Fibroblast of skin of left biceps (primary cell): ENCODE results near the gene LDHD.
"Not testable (repeated sequence)": the region's sequence is repeated elsewhere in the genome, so short reads cannot be mapped to it uniquely, and the experiment has no call there.

Experiments used
- DNase-seq, 2 experiments: peaks; one replicate each; pipeline ENCODE4 v3.0.0-alpha.2; 2013; ENCODE audit warnings: low read depth in 2 of 2

The LDHD gene

DNA sequence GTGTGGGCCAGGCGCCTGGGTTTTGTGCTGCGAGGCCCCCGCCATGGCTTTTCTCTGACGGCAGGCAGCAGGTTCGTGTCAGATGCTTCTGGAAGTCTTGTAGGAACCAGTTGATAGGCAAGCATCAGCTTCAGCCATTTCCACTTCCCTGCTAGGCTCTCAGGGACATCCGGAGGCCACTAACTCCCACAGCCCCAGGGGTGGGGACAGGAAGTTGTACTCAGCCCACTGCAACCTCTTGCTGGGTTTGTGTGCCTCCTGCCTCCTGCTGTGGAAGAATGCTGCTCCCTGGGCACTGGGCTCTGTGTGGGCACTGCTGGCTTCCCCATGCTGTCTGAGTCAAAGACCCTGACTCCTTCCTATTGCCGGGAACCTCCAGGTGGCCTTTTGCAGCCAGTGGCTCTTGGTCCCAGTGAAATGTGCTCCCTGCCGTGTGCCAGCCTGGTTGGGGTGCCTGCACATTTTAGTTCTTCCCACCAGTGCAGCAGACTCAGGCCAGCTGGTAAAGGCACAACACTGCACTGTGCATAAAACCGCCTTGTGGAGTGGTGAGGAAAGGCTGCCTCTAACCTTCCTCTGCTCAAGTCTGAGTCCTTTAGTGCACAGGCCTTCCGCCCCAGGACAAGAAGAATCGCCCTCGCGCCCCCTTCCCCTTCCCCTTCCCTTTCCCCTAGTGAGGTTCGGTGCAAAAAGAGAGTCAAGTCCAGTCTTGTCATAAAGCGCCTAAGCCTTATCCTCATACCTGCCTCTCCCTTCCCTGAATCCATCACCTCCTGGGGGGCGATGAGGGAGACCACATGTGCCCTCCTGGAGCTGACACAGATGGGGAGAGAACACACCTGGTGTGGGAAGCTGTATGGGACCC is 16.6 kb downstream of the LDHD start:
- no peak for DNase-seq

GRCh38 chr16:75099075-75099667 is 17.4 kb downstream of the LDHD start:
- DNase-seq = no peak

DNA sequence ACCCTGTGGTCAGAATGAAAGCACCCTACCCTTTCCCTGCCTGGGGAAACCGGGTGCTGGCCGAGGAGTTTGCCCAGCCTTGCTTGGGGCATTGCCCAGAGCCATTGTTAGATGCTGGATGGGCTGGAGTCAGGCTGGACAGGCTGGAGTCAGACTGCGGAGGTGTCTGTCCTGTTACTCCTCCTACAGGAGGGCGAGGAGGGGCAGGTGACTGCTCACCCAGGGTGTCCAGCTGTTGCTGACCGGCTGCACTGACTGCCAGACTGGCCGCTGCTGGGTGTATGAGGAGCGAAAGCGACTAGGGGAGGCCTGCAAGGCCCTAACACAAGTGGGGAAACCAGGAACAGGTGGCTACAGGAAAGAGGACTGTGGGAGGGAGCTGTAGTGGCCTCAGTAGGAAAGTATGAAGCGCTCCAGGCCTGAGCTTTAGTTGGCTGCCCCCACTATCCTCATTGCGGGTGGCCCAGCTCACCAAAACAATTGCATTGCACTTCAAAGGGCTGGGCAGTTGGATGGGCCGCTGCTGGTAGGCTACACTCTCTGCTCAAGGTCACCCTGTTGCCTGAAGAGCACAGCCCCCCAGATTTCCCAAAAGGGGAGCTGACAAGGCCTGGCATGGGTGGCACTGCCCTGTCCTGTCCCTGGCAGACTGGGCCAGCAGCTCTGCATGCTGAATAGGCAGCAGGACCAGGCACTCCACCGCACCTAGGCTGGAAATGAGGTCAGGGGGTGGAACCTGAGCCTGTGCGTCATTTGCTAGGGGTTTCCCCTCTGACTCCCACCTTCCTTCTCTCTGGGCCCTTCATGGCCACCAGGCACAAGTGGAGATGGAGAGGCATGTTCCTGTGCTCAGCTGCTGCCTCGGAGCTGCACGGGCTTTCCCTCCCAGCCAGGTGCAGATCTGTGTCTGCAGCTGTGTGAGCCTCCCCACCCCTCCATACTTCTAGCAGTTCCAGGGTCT is 18.4 kb downstream of the LDHD start:
- DNase-seq = no peak

DNA sequence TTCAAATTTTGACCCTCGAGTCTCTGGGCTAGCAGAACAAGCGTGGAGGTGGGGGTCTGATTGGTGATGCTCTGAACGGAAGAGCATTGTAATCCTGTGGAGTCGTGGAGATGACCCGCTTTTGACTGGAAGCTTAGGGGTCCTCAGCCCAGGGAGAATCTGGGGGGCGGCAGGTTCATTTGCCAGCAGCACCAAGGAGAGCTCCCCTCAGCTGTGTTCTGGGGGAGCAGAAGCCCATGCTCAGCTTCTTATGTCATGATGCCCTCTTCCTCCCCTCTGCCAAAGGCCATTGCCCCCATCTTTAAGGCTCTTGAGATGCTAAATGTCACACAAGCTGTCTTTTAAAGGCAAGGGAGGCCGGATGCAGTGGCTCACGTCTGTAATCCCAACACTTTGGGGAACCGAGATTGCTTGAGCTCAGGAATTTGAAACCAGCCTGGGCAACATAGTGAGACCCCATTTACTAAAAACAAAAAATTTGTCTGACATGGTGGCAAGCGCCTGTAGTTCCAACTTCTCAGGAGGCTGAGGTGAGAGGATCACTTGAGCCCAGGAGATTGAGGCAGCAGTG is 19.3 kb downstream of the LDHD start:
- DNase-seq = no peak

- DNase-seq = no peak
Measured at GRCh38 chr16:75096656-75097055, 19.9 kb downstream of the LDHD start.

DNA sequence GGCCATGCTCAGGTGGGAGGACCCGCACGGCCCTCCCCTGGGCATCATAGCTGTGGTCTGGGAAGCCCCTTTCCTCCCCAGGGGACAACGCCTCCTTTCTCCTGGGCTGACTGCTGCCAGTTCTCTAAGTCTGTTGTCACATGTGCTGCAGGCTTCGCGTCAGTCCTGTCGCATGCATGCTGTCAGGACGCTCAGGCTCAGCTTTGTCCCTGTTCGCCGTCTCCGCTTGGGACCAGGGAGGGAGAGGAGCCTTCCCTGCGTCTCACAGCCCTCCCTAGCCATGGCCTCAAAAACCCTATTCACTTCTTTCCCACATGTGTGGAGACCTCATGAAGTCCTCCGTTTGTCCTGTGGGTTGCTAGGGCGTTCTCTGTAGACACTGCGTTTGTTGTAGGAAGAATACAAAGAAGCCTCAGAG is 21.4 kb downstream of the LDHD start:
- no peak for DNase-seq

GRCh38 chr16:75093598-75094540 is 22.7 kb downstream of the LDHD start:
- DNase-seq = no peak

- DNase-seq = no peak
Measured at GRCh38 chr16:75092777-75093176, 23.8 kb downstream of the LDHD start.

DNA sequence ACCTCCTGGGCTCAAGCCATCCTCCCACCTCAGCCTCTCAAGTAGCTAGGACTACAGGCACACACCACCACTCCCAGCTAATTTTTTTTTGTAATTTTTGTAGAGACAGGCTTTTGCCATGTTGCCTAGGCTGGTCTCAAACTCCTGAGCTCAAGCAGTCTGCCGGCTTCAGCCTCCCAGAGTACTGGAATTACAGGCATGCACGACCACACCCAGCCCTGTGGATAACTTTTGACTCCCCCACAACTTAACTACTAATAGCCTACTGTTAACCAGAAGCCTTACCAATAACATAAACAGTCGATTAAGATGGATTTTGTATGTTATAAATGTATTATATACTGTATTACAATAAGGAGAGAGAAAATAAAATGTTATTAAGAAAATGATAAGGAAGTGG is 25.0 kb downstream of the LDHD start:
- not testable (repeated sequence) for DNase-seq

DNA sequence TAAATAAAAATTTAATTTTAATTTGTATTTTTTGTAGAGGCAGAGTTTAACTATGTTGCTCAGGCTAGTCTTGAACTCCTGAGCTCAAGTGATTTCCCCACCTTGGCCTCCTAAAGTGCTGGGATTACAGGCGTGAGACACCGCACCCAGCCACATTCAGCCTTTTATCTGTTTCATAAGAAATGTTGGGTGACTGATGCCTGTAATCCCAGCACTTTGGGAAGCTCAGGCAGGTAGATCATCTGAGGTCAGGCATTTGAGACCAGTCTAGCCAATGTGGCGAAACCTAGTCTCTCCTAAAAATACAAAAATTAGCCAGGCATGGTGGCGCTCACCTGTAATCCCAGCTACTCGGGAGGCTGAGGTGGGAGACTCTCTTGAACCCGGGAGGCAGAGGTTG is 25.7 kb downstream of the LDHD start:
- DNase-seq = not testable (repeated sequence)

DNA sequence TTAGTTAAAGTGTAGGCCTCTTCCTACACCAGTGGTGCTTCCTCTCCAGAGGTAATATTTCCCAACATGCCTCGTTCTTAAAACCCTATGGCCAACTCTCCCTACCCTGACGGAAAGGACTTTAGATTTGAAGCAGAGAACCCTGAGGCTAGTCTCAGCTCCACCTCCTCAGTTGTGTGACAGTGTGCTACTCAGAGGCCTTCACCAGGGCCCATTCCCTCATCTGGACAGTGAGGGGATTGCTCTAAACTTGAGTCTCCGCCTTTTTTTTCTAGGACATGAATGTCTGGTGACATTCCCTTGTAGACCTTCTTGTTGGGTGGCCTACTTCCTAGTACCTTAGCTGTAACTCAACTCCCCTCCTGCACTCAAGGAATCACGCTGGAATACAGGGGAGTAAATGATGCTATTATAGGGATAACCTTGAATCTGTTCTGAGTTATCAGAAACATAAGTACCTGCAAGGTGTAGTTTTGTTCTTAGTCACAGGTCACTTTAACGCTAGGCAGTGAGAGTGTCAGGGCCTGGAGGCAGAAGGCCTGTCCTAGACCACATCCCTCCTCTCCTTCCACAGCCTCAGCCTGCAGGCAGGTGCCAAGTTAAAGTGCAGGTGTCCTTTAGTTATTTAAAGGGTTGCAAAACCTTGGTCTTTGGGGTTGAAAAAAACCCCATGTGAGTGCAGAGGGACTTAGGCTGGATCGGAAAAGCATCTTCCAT is 26.9 kb downstream of the LDHD start:
- DNase-seq = no peak

DNA sequence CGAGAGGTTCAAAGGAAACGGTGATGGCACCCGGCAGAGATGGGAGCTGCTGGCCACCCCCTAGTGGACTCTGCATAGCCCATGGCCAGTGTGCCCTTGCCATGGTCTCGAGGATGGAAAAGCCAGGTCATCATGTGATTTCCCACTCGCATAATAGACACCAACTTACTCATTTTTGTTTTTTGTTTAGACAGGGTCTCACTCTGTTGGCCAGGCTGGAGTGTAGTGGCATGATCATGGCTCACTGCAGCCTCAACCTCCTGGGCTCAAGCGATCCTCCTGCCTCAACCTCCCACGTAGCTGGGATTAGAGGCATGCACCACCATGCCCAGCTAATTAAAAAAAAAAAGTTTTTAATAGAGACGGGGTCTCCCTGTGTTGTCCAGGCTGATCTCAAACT is 27.6 kb downstream of the LDHD start:
- DNase-seq = no peak

DNA sequence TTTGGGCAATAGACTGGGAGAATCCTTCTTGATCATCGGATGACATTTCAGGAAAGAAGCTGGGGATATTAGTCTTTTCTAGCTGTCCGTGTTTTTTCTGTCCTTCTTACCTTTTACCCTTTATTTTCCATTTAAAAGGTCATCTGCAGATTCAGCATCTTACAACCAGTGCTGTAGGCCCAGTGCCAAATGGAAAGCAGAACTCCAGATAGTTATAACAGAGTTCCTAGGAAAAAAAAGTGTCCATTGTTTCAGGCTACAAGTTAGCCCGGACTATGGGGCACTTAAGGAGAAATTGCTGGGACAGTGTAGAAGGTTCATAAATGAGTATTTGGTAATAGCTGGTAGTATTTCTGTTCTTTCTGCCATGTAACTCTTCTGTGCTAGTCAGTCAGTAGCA is 28.4 kb downstream of the LDHD start:
- DNase-seq = no peak

DNA sequence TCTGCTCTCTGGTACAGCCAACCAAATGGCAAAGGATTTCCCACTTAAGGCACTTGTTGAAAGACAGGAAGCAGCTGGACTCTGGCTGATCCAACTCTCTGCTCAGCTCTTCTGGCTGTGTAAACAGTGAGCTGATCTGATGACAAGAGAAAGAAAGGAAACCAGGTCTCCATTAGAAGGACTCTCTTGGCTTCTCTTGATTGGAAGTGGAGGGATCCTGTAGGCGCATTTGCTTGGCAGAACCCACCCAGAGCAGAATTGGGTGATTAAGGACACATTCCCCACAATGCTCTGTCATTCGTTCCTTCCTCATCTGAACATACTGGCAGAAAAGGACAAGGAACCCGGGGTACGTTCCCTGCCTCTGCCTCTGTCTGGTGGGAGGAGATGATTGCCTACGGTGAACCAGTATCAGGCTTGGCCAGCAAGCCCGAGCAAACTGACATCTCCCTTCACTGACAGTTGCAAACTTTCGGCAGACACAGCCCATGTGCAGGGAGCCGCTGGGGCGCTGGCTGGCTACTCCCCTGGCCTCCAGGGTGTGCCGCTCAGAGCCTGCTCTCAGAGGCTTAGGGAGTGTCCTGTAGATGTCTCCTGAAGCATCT is 29.1 kb downstream of the LDHD start:
- no peak for DNase-seq

- no peak for DNase-seq
Measured at GRCh38 chr16:75086688-75087374, 29.7 kb downstream of the LDHD start.

- DNase-seq = no peak
Measured at GRCh38 chr16:75086281-75086680, 30.3 kb downstream of the LDHD start.

DNA sequence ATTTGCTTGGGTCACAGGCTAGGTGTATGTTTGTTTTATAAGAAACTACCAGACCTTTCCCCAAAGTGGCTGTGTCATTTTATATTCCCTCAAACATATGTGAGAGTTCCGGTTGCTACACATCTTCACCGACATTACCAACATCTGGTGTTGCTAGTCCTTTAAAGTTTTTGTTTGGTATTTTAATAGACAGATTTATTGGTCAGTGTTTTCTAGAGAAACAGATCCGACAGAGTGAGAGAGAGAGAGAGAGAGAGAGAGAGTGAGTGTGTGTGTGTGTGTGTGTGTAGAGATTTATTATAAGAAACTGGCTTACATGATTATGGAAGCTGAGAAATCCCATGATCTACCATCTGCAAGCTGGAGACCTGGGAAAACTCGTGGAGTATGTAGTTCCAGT is 31.0 kb downstream of the LDHD start:
- DNase-seq = no peak

- no peak for DNase-seq
Measured at GRCh38 chr16:75083813-75084212, 32.8 kb downstream of the LDHD start.
